Small intestine (tissue), 7 donors: Measurements from ENCODE around the gene DAZAP1. TPM values are rescaled to one million over a fixed set of nuclear protein-coding genes. Genes with fewer than 3 reads are reported as not detected.
A peak's percentile ranks its signal among the peaks of the same experiment; 100 is the strongest.

Experiments
- DNase-seq, 2 donors: peaks; one replicate each; pipeline versions ENCODE4 v3.0.0 to v3.0.0-alpha.2; 2013
- FAIRE-seq: peaks from 2 replicates; lab custom pipeline; 2012; peaks lifted over from hg19 to GRCh38; lab: Jason Lieb, UNC
- H3K27ac ChIP-seq, 3 donors: one replicate each; pipeline ENCODE4 v1.5.1; 2013; ENCODE audit warnings: low read length in 2 of 3, mild to moderate bottlenecking in 2 of 3, control low read depth in 1 of 3, inconsistent platforms in 1 of 3, low read depth in 1 of 3, moderate library complexity in 1 of 3
- H3K27me3 ChIP-seq, 3 donors: one replicate each; pipeline ENCODE4 v1.6.1; 2013; ENCODE audit warnings: low read length in 3 of 3, inconsistent platforms in 1 of 3; ENCODE audit not compliant: control insufficient read depth in 3 of 3, insufficient read depth in 3 of 3
- H3K36me3 ChIP-seq, 3 donors: one replicate each; pipeline ENCODE4 v1.6.1; 2013; ENCODE audit warnings: low read length in 3 of 3, inconsistent platforms in 1 of 3, low read depth in 1 of 3, mild to moderate bottlenecking in 1 of 3, moderate library complexity in 1 of 3; ENCODE audit not compliant: control insufficient read depth in 3 of 3, insufficient read depth in 2 of 3
- H3K4me1 ChIP-seq, 3 donors: one replicate each; pipeline ENCODE4 v1.6.1; 2013; ENCODE audit warnings: low read length in 2 of 3, inconsistent platforms in 1 of 3, low read depth in 1 of 3, mild to moderate bottlenecking in 1 of 3, moderate library complexity in 1 of 3; ENCODE audit not compliant: control insufficient read depth in 3 of 3, insufficient read depth in 2 of 3
- H3K4me3 ChIP-seq, 3 donors: one replicate each; pipeline ENCODE4 v1.5.1; 2013; ENCODE audit warnings: low read length in 3 of 3, control low read depth in 1 of 3, inconsistent platforms in 1 of 3, low read depth in 1 of 3, mild to moderate bottlenecking in 1 of 3, moderate library complexity in 1 of 3
- H3K9me3 ChIP-seq, 2 donors: one replicate each; pipeline ENCODE4 v1.6.1; 2013; ENCODE audit warnings: low read depth in 1 of 2, low read length in 1 of 2; ENCODE audit not compliant: control insufficient read depth in 2 of 2, insufficient read depth in 1 of 2
- WGBS, 3 donors: extraction: QIAGEN DNeasy Blood & Tissue Kit; methylation state at CpG; one replicate each; pipeline ENCODE4 v1.1.7; 2013; 5-methylcytosine and 5-hydroxymethylcytosine counted together
- polyA plus RNA-seq, 4 donors: library from polyadenylated mRNA; stranded (reverse) in 3 of 4; unstranded in 1 of 4; fragments of 200-250 nt in 3 of 4; fragments of 120-200 nt in 1 of 4; gene quantifications; one replicate each; pipeline versions ENCODE4 v1.2.1 to v1.2.3, GENCODE V29; 2013
- donor health status: healthy with polysubstance abuse.
- donor health status: control.
- donor health status: control.
- donor health status: Bipolar disorder and iron deficiency.
- donor health status: healthy.

The DAZAP1 gene
- polyA plus RNA-seq, 4 donors: 60.2 to 124 (median 80.5) TPM

DNA sequence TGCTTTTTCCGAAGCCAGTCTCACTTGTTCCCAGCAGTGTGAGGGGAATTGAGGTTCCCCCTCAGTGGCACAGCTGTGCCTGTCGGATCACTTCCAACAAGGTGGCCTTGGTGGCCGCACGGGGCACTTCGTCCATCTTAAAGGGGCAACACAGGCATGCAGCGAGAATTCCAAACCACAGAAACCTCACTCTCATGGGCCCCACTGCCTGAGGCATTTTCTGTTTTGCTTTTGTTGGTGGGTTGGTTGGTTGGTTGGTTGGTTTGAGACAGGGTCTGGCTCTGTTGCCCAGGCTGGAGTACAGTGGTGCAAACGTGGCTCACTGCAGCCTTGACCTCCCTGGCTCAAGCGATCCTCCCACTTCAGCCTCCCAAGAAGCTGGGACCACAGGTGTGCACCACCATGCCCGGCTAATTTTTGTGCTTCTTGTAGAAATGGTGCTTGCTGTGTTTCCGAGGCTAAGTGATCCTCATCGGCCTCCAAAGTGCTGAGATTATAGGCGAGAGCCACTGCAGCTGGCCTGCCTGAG, 27.4 kb upstream of the DAZAP1 start:
- Histone ChIP-seq H3K4me1 (peaks cover 0 to 6% (median 2%) of the 10 kb centered on the region in 3 donors), H3K27me3 (peaks cover 0 to 5% (median 0%) of the 10 kb centered on the region in 3 donors), H3K9me3 (no peaks in the 10 kb centered on the region), H3K4me3 (no peak overlapping the region), H3K36me3 (peaks cover 0 to 33% (median 0%) of the 10 kb centered on the region in 3 donors), H3K27ac (no peak overlapping the region)
- no peak for FAIRE-seq
- WGBS, 3 donors: 66 to 75% (median 68%) methylated on average over 12 of the region's 12 CpGs
- no peak for DNase-seq

DNA sequence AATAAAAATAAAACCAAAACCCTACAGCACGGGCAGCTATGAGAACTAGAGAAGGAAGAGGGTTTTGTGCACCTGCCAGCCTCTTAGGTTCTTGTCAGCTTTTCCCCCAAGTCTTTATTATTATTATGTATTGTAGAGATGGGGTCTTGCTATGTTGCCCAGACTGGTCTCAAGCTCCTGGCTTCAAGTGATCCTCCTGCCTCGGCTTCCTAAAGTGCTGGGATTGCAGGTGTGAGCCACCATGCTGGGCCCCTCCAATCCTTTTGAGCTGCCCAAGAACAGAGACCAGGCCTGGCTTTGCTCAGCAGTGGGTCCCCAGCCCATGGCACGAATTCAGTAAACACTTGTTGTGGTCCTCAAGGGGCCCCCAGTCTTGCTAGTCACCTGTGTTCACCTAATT, 25.1 kb upstream of the DAZAP1 start:
- DNase-seq: no peak
- peaks cover 0 to 30% (median 0%) of the 10 kb centered on the region in 3 donors for H3K36me3 ChIP-seq
- H3K4me3 ChIP-seq: no peak overlapping the region
- H3K27me3 ChIP-seq: peaks cover 0 to 5% (median 0%) of the 10 kb centered on the region in 3 donors
- no peak for FAIRE-seq
- H3K9me3 ChIP-seq: no peaks in the 10 kb centered on the region
- no peak overlapping the region for H3K27ac ChIP-seq
- WGBS, 3 donors: 68 to 83% (median 80%) methylated on average over 3 of the region's 3 CpGs
- H3K4me1 ChIP-seq: peaks cover 0 to 10% (median 2%) of the 10 kb centered on the region in 3 donors

DNA sequence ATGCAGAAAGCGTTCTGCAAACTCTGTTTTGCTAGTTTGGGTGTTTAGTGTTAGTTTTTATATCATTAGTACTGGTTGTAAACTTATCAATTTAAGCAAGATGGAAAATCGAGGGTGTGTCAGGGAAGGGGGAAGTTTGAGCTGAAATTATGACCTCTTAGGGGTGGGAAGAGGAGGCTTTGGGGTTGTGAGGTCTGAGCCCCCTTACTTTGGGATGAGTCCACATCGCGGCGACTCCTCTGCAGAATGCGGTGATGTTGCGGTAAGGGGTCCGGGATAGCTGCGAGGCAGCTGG, 24.4 kb upstream of the DAZAP1 start:
- no peak for FAIRE-seq
- no peak for DNase-seq
- Histone ChIP-seq H3K4me3 (no peak overlapping the region), H3K27ac (no peak overlapping the region), H3K36me3 (peaks cover 0 to 28% (median 0%) of the 10 kb centered on the region in 3 donors), H3K4me1 (peaks cover 0 to 10% (median 2%) of the 10 kb centered on the region in 3 donors), H3K9me3 (no peaks in the 10 kb centered on the region), H3K27me3 (peaks cover 0 to 5% (median 0%) of the 10 kb centered on the region in 3 donors)
- 7 to 15% (median 8%) methylated on average over 9 of the region's 9 CpGs for WGBS, 3 donors

DNA sequence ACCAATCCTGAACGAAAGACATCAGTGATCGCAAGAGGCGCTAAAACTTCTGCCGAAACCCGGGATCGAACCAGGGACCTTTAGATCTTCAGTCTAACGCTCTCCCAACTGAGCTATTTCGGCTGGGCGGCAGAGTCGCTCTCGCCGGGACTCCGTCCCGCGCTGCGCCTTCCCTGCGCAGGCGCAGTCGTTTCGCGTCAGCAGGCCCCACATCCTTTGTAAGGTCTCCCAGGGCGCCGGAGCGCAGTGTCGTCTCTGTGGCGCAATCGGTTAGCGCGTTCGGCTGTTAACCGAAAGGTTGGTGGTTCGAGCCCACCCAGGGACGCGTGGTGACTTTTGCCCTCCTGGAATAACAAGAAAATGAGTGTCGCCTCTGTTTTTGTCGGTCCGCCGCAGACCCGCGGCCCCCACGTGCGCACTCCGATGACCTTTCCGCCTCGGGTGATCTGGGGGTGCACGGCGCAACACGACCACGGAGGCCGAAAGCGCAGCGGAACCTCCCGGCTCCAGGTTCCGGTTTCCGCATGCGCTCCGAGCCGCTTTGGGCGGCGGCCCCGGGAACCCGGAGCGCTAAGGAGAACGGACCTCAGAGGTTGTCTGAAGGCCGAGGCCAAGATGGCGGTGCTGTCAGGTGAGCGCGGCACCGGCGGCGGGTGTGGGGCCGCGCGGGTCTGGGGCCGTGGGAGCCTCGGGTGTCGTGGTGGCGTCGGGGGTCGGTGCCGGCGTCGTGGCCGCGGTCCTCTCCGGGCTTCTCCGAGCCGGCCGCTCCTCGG, 23.9 kb upstream of the DAZAP1 start, which contains the start of gene NDUFS7:
TSS of gene NDUFS7 (plus strand) at position 596 of the 773 bp plus-strand sequence. CDS start at position 616, 20 bp downstream.
- H3K36me3 ChIP-seq: peaks cover 0 to 28% (median 0%) of the 10 kb centered on the region in 3 donors
- H3K27ac ChIP-seq: peak within 1 kb of the TSS; percentile 89 to 98 (median 90)
- H3K4me3 ChIP-seq: peak within 1 kb of the TSS; percentile 80 to 94 (median 86)
- no peaks in the 10 kb centered on the region for H3K9me3 ChIP-seq
- DNase-seq (peak; percentile 91 to 96), FAIRE-seq (no peak)
- WGBS, 3 donors: 0% methylated on average over 73 to 90 of the region's 90 CpGs
- H3K4me1 ChIP-seq: peaks cover 0 to 10% (median 2%) of the 10 kb centered on the region in 3 donors
- H3K27me3 ChIP-seq: peaks cover 0 to 5% (median 0%) of the 10 kb centered on the region in 3 donors

- peak overlapping the region; percentile 80 to 94 (median 86) for H3K4me3 ChIP-seq
- peaks cover 0 to 5% (median 0%) of the 10 kb centered on the region in 3 donors for H3K27me3 ChIP-seq
- WGBS, 3 donors: 0 to 2% (median 1%) methylated on average over 20 to 23 of the region's 23 CpGs
- H3K36me3 ChIP-seq: peaks cover 0 to 30% (median 1%) of the 10 kb centered on the region in 3 donors
- DNase-seq (no peak), FAIRE-seq (no peak)
- peak overlapping the region; percentile 89 to 98 (median 90) for H3K27ac ChIP-seq
- H3K9me3 ChIP-seq: no peaks in the 10 kb centered on the region
- H3K4me1 ChIP-seq: peaks cover 0 to 10% (median 2%) of the 10 kb centered on the region in 3 donors
Measured at GRCh38 chr19:1384085-1384462, 23.3 kb upstream of the DAZAP1 start.

- DNase-seq: peak in 1 of 2 donors; percentile 39
- Histone ChIP-seq H3K27ac (peak overlapping the region in 2 of 3 donors; percentile 90 to 98), H3K4me3 (peak overlapping the region; percentile 80 to 94 (median 86)), H3K36me3 (peaks cover 0 to 35% (median 6%) of the 10 kb centered on the region in 3 donors), H3K27me3 (peaks cover 0 to 5% (median 0%) of the 10 kb centered on the region in 3 donors), H3K4me1 (peaks cover 0 to 10% (median 2%) of the 10 kb centered on the region in 3 donors), H3K9me3 (no peaks in the 10 kb centered on the region)
- WGBS, 3 donors: 26 to 30% (median 26%) methylated on average over 17 of the region's 17 CpGs
- no peak for FAIRE-seq
Measured at GRCh38 chr19:1384478-1385110, 22.8 kb upstream of the DAZAP1 start.

GRCh38 chr19:1385816-1386215, 21.6 kb upstream of the DAZAP1 start:
- no peaks in the 10 kb centered on the region for H3K9me3 ChIP-seq
- FAIRE-seq (no peak), DNase-seq (no peak)
- no peak overlapping the region for H3K27ac ChIP-seq
- H3K27me3 ChIP-seq: peaks cover 0 to 5% (median 0%) of the 10 kb centered on the region in 3 donors
- H3K4me1 ChIP-seq: peaks cover 0 to 10% (median 2%) of the 10 kb centered on the region in 3 donors
- no peak overlapping the region for H3K4me3 ChIP-seq
- WGBS, 3 donors: 91 to 97% (median 96%) methylated on average over 3 of the region's 3 CpGs
- H3K36me3 ChIP-seq: peaks cover 2 to 46% (median 9%) of the 10 kb centered on the region in 3 donors
